Testis (tissue), 3 donors: ENCODE results near the gene DEXI. TPM values are rescaled to one million over a fixed set of nuclear protein-coding genes. Genes with fewer than 3 reads are reported as not detected.
A peak's percentile ranks its signal among the peaks of the same experiment; 100 is the strongest.

ENCODE experiments used
- DNase-seq: peaks from one replicate; pipeline ENCODE4 v3.0.0-alpha.2; 2019
- H3K27ac ChIP-seq, 2 donors: fragments of 200-600 bp; sonication (generic); one replicate each; pipeline ENCODE4 v1.5.1; 2019
- H3K27me3 ChIP-seq: fragments of 200-600 bp; sonication (generic); one replicate; pipeline ENCODE4 v1.5.1; 2019
- H3K36me3 ChIP-seq: fragments of 200-600 bp; sonication (generic); one replicate; pipeline ENCODE4 v1.5.1; 2017; ENCODE audit warnings: low read depth; ENCODE audit errors: missing control alignments
- H3K4me1 ChIP-seq: fragments of 200-600 bp; sonication (generic); one replicate; pipeline ENCODE4 v1.5.1; 2019
- H3K4me3 ChIP-seq, 2 donors: fragments of 200-600 bp; sonication (generic); one replicate each; pipeline ENCODE4 v1.5.1; 2017 to 2019
- H3K9me3 ChIP-seq: fragments of 200-600 bp; sonication (generic); one replicate; pipeline ENCODE4 v1.5.1; 2017
- CTCF ChIP-seq, 3 experiments: fragments of 450-650 bp in 2 of 3; fragments of 200-600 bp in 1 of 3; sonication (generic) in 1 of 3; IDR thresholded peaks; one replicate each; pipeline ENCODE4 v1.5.1; 2016 to 2019; ENCODE audit warnings: antibody characterized with exemption in 3 of 3, mild to moderate bottlenecking in 2 of 3, moderate library complexity in 1 of 3
- POLR2A ChIP-seq: fragments of 450-650 bp; IDR thresholded peaks from one replicate; pipeline ENCODE4 v1.6.1; 2017; ENCODE audit warnings: antibody characterized with exemption, mild to moderate bottlenecking, moderate library complexity
- WGBS, 2 donors: methylation state at CpG; one replicate each; pipeline ENCODE4 v1.1.5; 2018; 5-methylcytosine and 5-hydroxymethylcytosine counted together
- intact Hi-C: fragments of 100-400 bp; cut with DNase I; formaldehyde crosslinking; loops from one replicate; pipeline ENCODE4 v1.15.1; 2023; ENCODE audit warnings: low total_unique reads
- polyA plus RNA-seq: library from polyadenylated mRNA; stranded (reverse); fragments of 350-450 nt; fragmentation: Illumina TruSeq; extraction: RNeasy Lipid Tissue Mini Kit (QIAGEN cat#74804); gene quantifications from one replicate; pipeline ENCODE4 v1.2.3, GENCODE V29; 2014; ENCODE audit warnings: low read depth, low replicate concordance; ENCODE audit not compliant: insufficient read depth
- total RNA-seq, 2 donors: library from RNA; depleted of rRNA; stranded (reverse); fragments of >200 nt; gene quantifications; one replicate each; pipeline ENCODE4 v1.2.3, GENCODE V29; 2016

The DEXI gene
- total and polyA plus RNA-seq, 3 donors from 2014 or later, result 30.0 to 57.4 (median 39.0) TPM

- H3K9me3 ChIP-seq, result no peaks in the 10 kb centered on the region
- H3K4me1 ChIP-seq, result peaks cover 12% of the 10 kb centered on the region
- H3K27ac ChIP-seq, result no peak overlapping the region
- H3K36me3 ChIP-seq, result no peaks in the 10 kb centered on the region
- intact Hi-C loops, result loop anchor here (5.0 kb wide), 1 partner anchor 285 kb away; the partner anchor contains the start of gene SOCS1
- WGBS, 2 donors, result 43 to 58% methylated on average over 4 of the region's 4 CpGs
- no peak overlapping the region for H3K4me3 ChIP-seq
- TF ChIP-seq CTCF (IDR thresholded peaks at IDR 0.05), result no peak
- TF ChIP-seq POLR2A, result no peak
- DNase-seq, result no peak
- no peaks in the 10 kb centered on the region for H3K27me3 ChIP-seq
Observed at GRCh38 chr16:10972108-10972818, 30.0 kb upstream of the DEXI start.

- TF ChIP-seq POLR2A, result no peak
- peak; percentile 86 to 90 (median 89) for TF ChIP-seq CTCF (IDR thresholded peaks at IDR 0.05)
- intact Hi-C loops, result loop anchor here (5.0 kb wide), 1 partner anchor 286 kb away; the partner anchor contains the start of gene SOCS1
- Histone ChIP-seq H3K27ac (no peak overlapping the region), H3K27me3 (no peaks in the 10 kb centered on the region), H3K4me3 (no peak overlapping the region), H3K36me3 (no peaks in the 10 kb centered on the region), H3K4me1 (peaks cover 12% of the 10 kb centered on the region), H3K9me3 (no peaks in the 10 kb centered on the region)
- peak; percentile 69 for DNase-seq
- WGBS, 2 donors, result 37 to 77% methylated on average over 3 of the region's 3 CpGs
Observed at GRCh38 chr16:10971560-10971961, 29.3 kb upstream of the DEXI start.

GRCh38 chr16:10970065-10970464, 27.8 kb upstream of the DEXI start:
- TF ChIP-seq CTCF (IDR thresholded peaks at IDR 0.05) (no peak), POLR2A (no peak)
- Histone ChIP-seq H3K4me3 (no peak overlapping the region), H3K9me3 (no peaks in the 10 kb centered on the region), H3K27ac (no peak overlapping the region), H3K4me1 (peaks cover 12% of the 10 kb centered on the region), H3K27me3 (no peaks in the 10 kb centered on the region), H3K36me3 (no peaks in the 10 kb centered on the region)
- intact Hi-C loops, result loop anchor here (5.0 kb wide), 1 partner anchor 287 kb away; the partner anchor contains the start of gene SOCS1
- 88 to 92% methylated on average over 2 of the region's 2 CpGs for WGBS, 2 donors
- DNase-seq, result no peak

- intact Hi-C loops, result loop anchor here (5.0 kb wide), 1 partner anchor 288 kb away; the partner anchor contains the start of gene SOCS1
- peaks cover 12% of the 10 kb centered on the region for H3K4me1 ChIP-seq
- H3K27ac ChIP-seq, result no peak overlapping the region
- H3K4me3 ChIP-seq, result no peak overlapping the region
- no peaks in the 10 kb centered on the region for H3K9me3 ChIP-seq
- H3K27me3 ChIP-seq, result no peaks in the 10 kb centered on the region
- DNase-seq, result no peak
- no peak for TF ChIP-seq CTCF (IDR thresholded peaks at IDR 0.05)
- TF ChIP-seq POLR2A, result no peak
- no peaks in the 10 kb centered on the region for H3K36me3 ChIP-seq
- 44 to 48% methylated on average over 1 of the region's 1 CpG for WGBS, 2 donors
Observed at GRCh38 chr16:10969615-10970014, 27.3 kb upstream of the DEXI start.

GRCh38 chr16:10968498-10968897, 26.2 kb upstream of the DEXI start:
- intact Hi-C loops, result no loop called here
- H3K36me3 ChIP-seq, result no peaks in the 10 kb centered on the region
- WGBS, 2 donors, result 77 to 83% methylated on average over 3 of the region's 3 CpGs
- peaks cover 15% of the 10 kb centered on the region for H3K4me1 ChIP-seq
- DNase-seq, result no peak
- no peak overlapping the region for H3K27ac ChIP-seq
- H3K27me3 ChIP-seq, result no peaks in the 10 kb centered on the region
- H3K4me3 ChIP-seq, result no peak overlapping the region
- TF ChIP-seq CTCF (IDR thresholded peaks at IDR 0.05), result no peak
- no peak for TF ChIP-seq POLR2A
- no peaks in the 10 kb centered on the region for H3K9me3 ChIP-seq
